GM03348 (cell line): ENCODE results near the gene SAP25.
A peak's percentile ranks its signal among the peaks of the same experiment; 100 is the strongest.
"Not testable (repeated sequence)": the region's sequence is repeated elsewhere in the genome, so short reads cannot be mapped to it uniquely, and the experiment has no call there.

Experiments
- DNase-seq: peaks from one replicate; pipeline ENCODE4 v3.0.0; 2012; ENCODE audit warnings: low spot score

Gene SAP25

GRCh38 chr7:100561491-100562194, 12.1 kb downstream of the SAP25 start:
- no peak for DNase-seq

- DNase-seq, result no peak
Observed at GRCh38 chr7:100559127-100559526, 14.6 kb downstream of the SAP25 start.

- DNase-seq, result peak; percentile 69
Observed at GRCh38 chr7:100556541-100556940, 17.2 kb downstream of the SAP25 start.

GRCh38 chr7:100555701-100556100, 18.0 kb downstream of the SAP25 start:
- DNase-seq, result no peak

- no peak for DNase-seq
Observed at GRCh38 chr7:100553032-100553431, 20.7 kb downstream of the SAP25 start.

- DNase-seq, result no peak
Observed at GRCh38 chr7:100552532-100552931, 21.2 kb downstream of the SAP25 start.

- DNase-seq, result not testable (repeated sequence)
Observed at GRCh38 chr7:100548446-100548845, 25.3 kb downstream of the SAP25 start.

- DNase-seq, result no peak
Observed at GRCh38 chr7:100547872-100548271, 25.8 kb downstream of the SAP25 start.

- no peak for DNase-seq
Observed at GRCh38 chr7:100546926-100547800, 26.5 kb downstream of the SAP25 start.

GRCh38 chr7:100546129-100546925, 27.4 kb downstream of the SAP25 start:
- DNase-seq, result no peak

- DNase-seq, result peak; percentile 71
Observed at GRCh38 chr7:100545360-100546128, 28.2 kb downstream of the SAP25 start.

- DNase-seq, result no peak
Observed at GRCh38 chr7:100544967-100545359, 28.7 kb downstream of the SAP25 start.

- no peak for DNase-seq
Observed at GRCh38 chr7:100544386-100544785, 29.3 kb downstream of the SAP25 start.

GRCh38 chr7:100543586-100543985, 30.1 kb downstream of the SAP25 start:
- DNase-seq, result no peak

GRCh38 chr7:100541309-100541708, 32.4 kb downstream of the SAP25 start:
- not testable (repeated sequence) for DNase-seq

- no peak for DNase-seq
Observed at GRCh38 chr7:100540073-100540723, 33.5 kb downstream of the SAP25 start.

GRCh38 chr7:100539436-100540006, 34.2 kb downstream of the SAP25 start:
- DNase-seq, result no peak

GRCh38 chr7:100538654-100539435, 34.9 kb downstream of the SAP25 start, which contains the start of gene AGFG2:
TSS of gene AGFG2 (plus strand) at chr7:100539203. CDS start at chr7:100539347, 144 bp downstream.
- peak; percentile 99 for DNase-seq

- no peak for DNase-seq
Observed at GRCh38 chr7:100538348-100538653, 35.4 kb downstream of the SAP25 start.

- not testable (repeated sequence) for DNase-seq
Observed at GRCh38 chr7:100536695-100537094, 37.0 kb downstream of the SAP25 start.
